ENCODE results near the gene SENP3. TPM values are rescaled to one million over a fixed set of nuclear protein-coding genes. Genes with fewer than 3 reads are reported as not detected.
A peak's percentile ranks its signal among the peaks of the same experiment; 100 is the strongest.

Gene SENP3
- total RNA-seq, 1 donor from 2014 or later = 57.6 TPM

DNA sequence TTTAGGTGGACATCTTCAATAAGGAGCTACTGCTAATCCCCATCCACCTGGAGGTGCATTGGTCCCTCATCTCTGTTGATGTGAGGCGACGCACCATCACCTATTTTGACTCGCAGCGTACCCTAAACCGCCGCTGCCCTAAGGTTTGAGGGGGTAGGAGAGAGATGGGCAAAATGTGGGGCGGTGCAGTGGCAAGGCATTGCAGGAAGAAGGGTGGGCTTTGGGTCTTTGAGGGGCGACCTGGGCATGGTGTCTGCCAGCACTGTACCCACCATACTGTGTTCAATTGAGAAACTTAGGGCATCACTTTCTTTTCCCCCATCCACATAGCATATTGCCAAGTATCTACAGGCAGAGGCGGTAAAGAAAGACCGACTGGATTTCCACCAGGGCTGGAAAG is 8.6 kb downstream of the SENP3 start:
- Histone ChIP-seq H3K4me1 (peaks cover 15% of the 10 kb centered on the region), H3K4me3 (no peak overlapping the region), H3K27ac (no peak overlapping the region), H3K9me3 (no peaks in the 10 kb centered on the region), H3K27me3 (no peaks in the 10 kb centered on the region), H3K36me3 (peaks cover 68% of the 10 kb centered on the region)
- no peak for ATAC-seq
- no peak for TF ChIP-seq CTCF (IDR thresholded peaks at IDR 0.05)
- intact Hi-C loops (cut with DNase I) = no loop called here
- DNase-seq = no peak

DNA sequence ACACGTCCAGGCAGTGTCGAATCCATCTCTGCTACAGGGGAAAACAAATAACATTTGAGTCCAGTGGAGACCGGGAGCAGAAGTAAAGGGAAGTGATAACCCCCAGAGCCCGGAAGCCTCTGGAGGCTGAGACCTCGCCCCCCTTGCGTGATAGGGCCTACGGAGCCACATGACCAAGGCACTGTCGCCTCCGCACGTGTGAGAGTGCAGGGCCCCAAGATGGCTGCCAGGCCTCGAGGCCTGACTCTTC is 10.5 kb downstream of the SENP3 start:
- peak overlapping the region; percentile 83 for H3K27ac ChIP-seq
- H3K9me3 ChIP-seq = no peaks in the 10 kb centered on the region
- peaks cover 31% of the 10 kb centered on the region for H3K4me1 ChIP-seq
- intact Hi-C loops (cut with DNase I) = no loop called here
- no peak for TF ChIP-seq CTCF (IDR thresholded peaks at IDR 0.05)
- ATAC-seq (no peak), DNase-seq (no peak)
- peak overlapping the region; percentile 99 for H3K4me3 ChIP-seq
- no peaks in the 10 kb centered on the region for H3K27me3 ChIP-seq
- peaks cover 68% of the 10 kb centered on the region for H3K36me3 ChIP-seq

DNA sequence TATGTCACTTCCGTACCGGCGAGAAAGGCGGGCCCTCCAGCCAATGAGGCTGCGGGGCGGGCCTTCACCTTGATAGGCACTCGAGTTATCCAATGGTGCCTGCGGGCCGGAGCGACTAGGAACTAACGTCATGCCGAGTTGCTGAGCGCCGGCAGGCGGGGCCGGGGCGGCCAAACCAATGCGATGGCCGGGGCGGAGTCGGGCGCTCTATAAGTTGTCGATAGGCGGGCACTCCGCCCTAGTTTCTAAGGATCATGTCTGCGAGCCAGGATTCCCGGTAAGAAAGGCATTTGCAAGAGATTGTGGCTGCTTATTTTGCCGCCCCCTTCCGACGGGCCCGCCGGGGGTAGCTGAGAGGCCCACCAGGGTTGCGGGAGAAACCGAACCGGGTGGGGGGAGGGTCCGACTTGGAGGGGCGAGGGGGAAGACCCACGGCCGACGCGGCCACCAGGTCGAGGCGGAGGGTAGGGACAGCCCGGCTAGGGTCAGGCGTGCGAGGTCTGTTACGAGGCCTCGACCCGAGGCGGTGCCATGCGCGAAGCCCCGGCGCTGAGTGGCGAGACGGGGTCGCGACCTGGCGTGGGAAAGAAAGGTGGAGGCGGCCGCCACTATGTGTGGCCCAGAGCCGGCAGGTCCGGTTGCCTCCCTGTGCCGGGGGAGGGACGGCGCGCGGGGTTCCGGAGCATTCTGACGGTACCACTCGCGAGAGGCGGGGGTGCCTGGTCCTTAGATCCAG is 11.0 kb downstream of the SENP3 start:
- H3K4me1 ChIP-seq = peaks cover 35% of the 10 kb centered on the region
- intact Hi-C loops (cut with DNase I) = no loop called here
- H3K9me3 ChIP-seq = no peaks in the 10 kb centered on the region
- peaks cover 68% of the 10 kb centered on the region for H3K36me3 ChIP-seq
- H3K27ac ChIP-seq = peak overlapping the region; percentile 99
- no peak for TF ChIP-seq CTCF (IDR thresholded peaks at IDR 0.05)
- H3K4me3 ChIP-seq = peak overlapping the region; percentile 99
- H3K27me3 ChIP-seq = no peaks in the 10 kb centered on the region
- ATAC-seq (peak; percentile 94), DNase-seq (peak; percentile 99)

- H3K4me3 ChIP-seq = peak overlapping the region; percentile 99
- H3K27me3 ChIP-seq = no peaks in the 10 kb centered on the region
- peaks cover 72% of the 10 kb centered on the region for H3K36me3 ChIP-seq
- ATAC-seq = peak; percentile 81
- H3K9me3 ChIP-seq = no peaks in the 10 kb centered on the region
- peak; percentile 95 for DNase-seq
- no peak for TF ChIP-seq CTCF (IDR thresholded peaks at IDR 0.05)
- intact Hi-C loops (cut with DNase I) = no loop called here
- peak overlapping the region; percentile 99 for H3K27ac ChIP-seq
- H3K4me1 ChIP-seq = peaks cover 42% of the 10 kb centered on the region
Observed at GRCh38 chr17:7573324-7574080, 11.8 kb downstream of the SENP3 start.

- intact Hi-C loops (cut with DNase I) = no loop called here
- H3K27ac ChIP-seq = peak overlapping the region; percentile 99
- H3K4me1 ChIP-seq = peaks cover 50% of the 10 kb centered on the region
- H3K36me3 ChIP-seq = peaks cover 71% of the 10 kb centered on the region
- TF ChIP-seq CTCF (IDR thresholded peaks at IDR 0.05) = no peak
- no peaks in the 10 kb centered on the region for H3K27me3 ChIP-seq
- DNase-seq = no peak
- peak overlapping the region; percentile 99 for H3K4me3 ChIP-seq
- H3K9me3 ChIP-seq = no peaks in the 10 kb centered on the region
- ATAC-seq = no peak
Observed at GRCh38 chr17:7574176-7574953, 12.6 kb downstream of the SENP3 start.
